Stomach (tissue), 9 donors: ENCODE data around the gene ZMYND15. TPM values are rescaled to one million over a fixed set of nuclear protein-coding genes. Genes with fewer than 3 reads are reported as not detected.

Experiments used
- DNase-seq, 2 donors: peaks; one replicate each; pipeline versions ENCODE4 v3.0.0 to v3.0.0-alpha.2; 2013 to 2019
- H3K27ac ChIP-seq, 5 donors: fragments of 200-600 bp in 4 of 5; sonication (generic) in 4 of 5; one replicate each; pipeline ENCODE4 v1.5.1; 2013 to 2019; ENCODE audit warnings: mild to moderate bottlenecking in 1 of 5, moderate library complexity in 1 of 5
- H3K27me3 ChIP-seq, 3 donors: fragments of 200-600 bp; sonication (generic); one replicate each; pipeline ENCODE4 v1.5.1; 2017 to 2019; ENCODE audit warnings: mixed run types in 1 of 3
- H3K36me3 ChIP-seq, 4 donors: fragments of 200-600 bp; sonication (generic); 1 replicate in 3 of 4; 2 replicates in 1 of 4; pipeline ENCODE4 v1.5.1; 2016 to 2019
- H3K4me1 ChIP-seq, 4 donors: fragments of 200-600 bp; sonication (generic); one replicate each; pipeline ENCODE4 v1.5.1; 2016 to 2019
- H3K4me3 ChIP-seq, 4 donors: fragments of 200-600 bp; sonication (generic) in 3 of 4; one replicate each; pipeline ENCODE4 v1.5.1; 2016 to 2019; ENCODE audit warnings: mild to moderate bottlenecking in 1 of 4
- H3K9me3 ChIP-seq, 4 donors: fragments of 200-600 bp; sonication (generic); one replicate each; pipeline ENCODE4 v1.5.1; 2016 to 2019
- CTCF ChIP-seq, 7 experiments: fragments of 450-650 bp in 4 of 7; fragments of 200-600 bp in 3 of 7; sonication (generic) in 3 of 7; IDR thresholded peaks; one replicate each; pipeline ENCODE4 v1.5.1; 2016 to 2019; ENCODE audit warnings: antibody characterized with exemption in 7 of 7, control low read depth in 2 of 7, mild to moderate bottlenecking in 1 of 7
- EP300 ChIP-seq: sonication (generic); formaldehyde crosslinking; IDR thresholded peaks from one replicate; pipeline ENCODE4 v1.6.1; 2017; ENCODE audit warnings: antibody characterized with exemption
- POLR2A ChIP-seq, 4 donors: fragments of 450-650 bp; IDR thresholded peaks; one replicate each; pipeline ENCODE4 v1.6.1; 2016; ENCODE audit warnings: antibody characterized with exemption in 4 of 4, control low read depth in 2 of 4, mild to moderate bottlenecking in 1 of 4, moderate library complexity in 1 of 4
- POLR2AphosphoS5 ChIP-seq, 3 donors: sonication (generic); formaldehyde crosslinking; IDR thresholded peaks; one replicate each; pipeline ENCODE4 v1.6.1; 2016; ENCODE audit warnings: antibody characterized with exemption in 3 of 3
- WGBS, 5 donors: extraction: QIAGEN DNeasy Blood & Tissue Kit in 3 of 5; methylation state at CpG; one replicate each; pipeline versions ENCODE4 v1.1.5 to v1.1.7; 2013 to 2018; 5-methylcytosine and 5-hydroxymethylcytosine counted together
- intact Hi-C: fragments of 100-400 bp; cut with DNase I; formaldehyde crosslinking; loops from one replicate; pipeline ENCODE4 v1.15.1; 2023; ENCODE audit warnings: low total_unique reads
- polyA plus RNA-seq, 3 donors: library from polyadenylated mRNA; stranded (reverse); fragments of 200-250 nt; gene quantifications; one replicate each; pipeline ENCODE4 v1.2.3, GENCODE V29; 2013
- total RNA-seq, 5 donors: library from RNA; depleted of rRNA; stranded (reverse); fragments of >200 nt; gene quantifications; one replicate each; pipeline versions ENCODE4 v1.1.0 to v1.2.3, GENCODE V29; 2014 to 2016
- donor health status: healthy with polysubstance abuse.
- donor health status: Bipolar disorder and iron deficiency.
- donor health status: healthy.

Gene ZMYND15
- total and polyA plus RNA-seq, 8 donors = 0.43 to 3.2 (median 1.8) TPM; not detected in 3

- intact Hi-C loops = loop anchor here (10.0 kb wide), 1 partner anchor 80 kb away; the partner anchor contains the start of genes GLTPD2 and VMO1
- no peak for TF ChIP-seq EP300
- no peaks in the 10 kb centered on the region for H3K36me3 ChIP-seq
- no peak overlapping the region for H3K4me3 ChIP-seq
- WGBS, 5 donors = 92 to 98% (median 96%) methylated on average over 15 of the region's 15 CpGs
- peaks cover 13 to 44% (median 30%) of the 10 kb centered on the region in 4 donors for H3K4me1 ChIP-seq
- DNase-seq = no peak
- H3K27ac ChIP-seq = no peak overlapping the region
- H3K9me3 ChIP-seq = no peaks in the 10 kb centered on the region
- H3K27me3 ChIP-seq = no peaks in the 10 kb centered on the region
Observed at GRCh38 chr17:4704991-4705390, 34.6 kb upstream of the ZMYND15 start.

- no peak overlapping the region for H3K27ac ChIP-seq
- DNase-seq = no peak
- intact Hi-C loops = loop anchor here (10.0 kb wide), 1 partner anchor 79 kb away; the partner anchor contains the start of genes GLTPD2 and VMO1
- no peaks in the 10 kb centered on the region for H3K36me3 ChIP-seq
- no peaks in the 10 kb centered on the region for H3K27me3 ChIP-seq
- H3K4me3 ChIP-seq = no peak overlapping the region
- TF ChIP-seq CTCF (IDR thresholded peaks at IDR 0.05) = no peak
- no peak for TF ChIP-seq POLR2AphosphoS5 (IDR thresholded peaks at IDR 0.05)
- TF ChIP-seq POLR2A (IDR thresholded peaks at IDR 0.05) = no peak
- no peak for TF ChIP-seq EP300
- H3K9me3 ChIP-seq = no peaks in the 10 kb centered on the region
- whole genome bisulfite sequencing, 5 donors = 75 to 85% (median 80%) methylated on average over 7 of the region's 7 CpGs
- H3K4me1 ChIP-seq = peaks cover 18 to 48% (median 38%) of the 10 kb centered on the region in 4 donors
Observed at GRCh38 chr17:4706121-4706520, 33.5 kb upstream of the ZMYND15 start.

- no peak for DNase-seq
- peaks cover 21 to 50% (median 38%) of the 10 kb centered on the region in 4 donors for H3K4me1 ChIP-seq
- H3K9me3 ChIP-seq = no peaks in the 10 kb centered on the region
- no peak for TF ChIP-seq EP300
- TF ChIP-seq POLR2AphosphoS5 (IDR thresholded peaks at IDR 0.05) = no peak
- TF ChIP-seq CTCF (IDR thresholded peaks at IDR 0.05) = no peak
- no peak for TF ChIP-seq POLR2A (IDR thresholded peaks at IDR 0.05)
- H3K4me3 ChIP-seq = no peak overlapping the region
- intact Hi-C loops = loop anchor here (10.0 kb wide), 1 partner anchor 76 kb away; the partner anchor contains the start of genes GLTPD2 and VMO1
- WGBS, 5 donors = 67 to 79% (median 79%) methylated on average over 8 of the region's 8 CpGs
- H3K36me3 ChIP-seq = no peaks in the 10 kb centered on the region
- no peaks in the 10 kb centered on the region for H3K27me3 ChIP-seq
- H3K27ac ChIP-seq = no peak overlapping the region
Observed at GRCh38 chr17:4708436-4708835, 31.2 kb upstream of the ZMYND15 start.

GRCh38 chr17:4709794-4710692 is 29.6 kb upstream of the ZMYND15 start, which contains the start of gene ARRB2:
TSS of gene ARRB2 (plus strand) at chr17:4710632. CDS start at chr17:4710722, 90 bp downstream.
- Histone ChIP-seq H3K27ac (peak within 1 kb of the TSS; percentile 82 to 93 (median 92)), H3K4me3 (peak within 1 kb of the TSS; percentile 72 to 89 (median 82)), H3K9me3 (no peaks in the 10 kb centered on the region), H3K27me3 (no peaks in the 10 kb centered on the region), H3K4me1 (peaks cover 19 to 47% (median 31%) of the 10 kb centered on the region in 4 donors), H3K36me3 (no peaks in the 10 kb centered on the region)
- WGBS, 5 donors = 1% methylated on average over 48 to 67 of the region's 67 CpGs
- peak in 5 of 7 experiments; percentile 46 to 91 (median 65) for TF ChIP-seq CTCF (IDR thresholded peaks at IDR 0.05)
- TF ChIP-seq POLR2AphosphoS5 (IDR thresholded peaks at IDR 0.05) = peak; percentile 76 to 94 (median 86)
- no peak for TF ChIP-seq POLR2A (IDR thresholded peaks at IDR 0.05)
- DNase-seq = peak; percentile 99 to 100
- intact Hi-C loops = loop anchor here (10.0 kb wide), 1 partner anchor 75 kb away; the partner anchor contains the start of genes GLTPD2 and VMO1
